Thyroid gland (tissue), 4 donors: Measurements from ENCODE around the gene KRT14. TPM values are rescaled to one million over a fixed set of nuclear protein-coding genes. Genes with fewer than 3 reads are reported as not detected.
"Not testable (repeated sequence)": the region's sequence is repeated elsewhere in the genome, so short reads cannot be mapped to it uniquely, and the experiment has no call there.

Experiments used
- DNase-seq, 2 donors: peaks; one replicate each; pipeline ENCODE4 v3.0.0-alpha.2; 2019
- H3K27ac ChIP-seq, 3 donors: fragments of 200-600 bp; sonication (generic); 1 replicate in 2 of 3; 2 replicates in 1 of 3; pipeline ENCODE4 v1.5.1; 2016 to 2019; ENCODE audit warnings: mild to moderate bottlenecking in 1 of 3, moderate library complexity in 1 of 3
- H3K27me3 ChIP-seq: fragments of 200-600 bp; sonication (generic); one replicate; pipeline ENCODE4 v1.5.1; 2019
- H3K36me3 ChIP-seq, 2 donors: fragments of 200-600 bp; sonication (generic); one replicate each; pipeline ENCODE4 v1.5.1; 2016 to 2019
- H3K4me1 ChIP-seq, 2 donors: fragments of 200-600 bp; sonication (generic); one replicate each; pipeline ENCODE4 v1.5.1; 2017 to 2019
- H3K4me3 ChIP-seq, 3 donors: fragments of 200-600 bp; sonication (generic); replicated peaks in 1 of 3; 1 replicate in 2 of 3; 2 replicates in 1 of 3; pipeline ENCODE4 v1.5.1; 2016; ENCODE audit warnings: mild to moderate bottlenecking in 1 of 3
- H3K9me3 ChIP-seq: fragments of 200-600 bp; sonication (generic); one replicate; pipeline ENCODE4 v1.5.1; 2017
- CTCF ChIP-seq, 6 experiments: fragments of 200-600 bp in 3 of 6; fragments of 450-650 bp in 3 of 6; sonication (generic) in 3 of 6; IDR thresholded peaks; one replicate each; pipeline ENCODE4 v1.5.1; 2016 to 2019; ENCODE audit warnings: antibody characterized with exemption in 6 of 6, mild to moderate bottlenecking in 2 of 6, inconsistent platforms in 1 of 6, moderate library complexity in 1 of 6
- POLR2A ChIP-seq, 2 donors: fragments of 450-650 bp; IDR thresholded peaks; one replicate each; pipeline ENCODE4 v1.6.1; 2017; ENCODE audit warnings: antibody characterized with exemption in 2 of 2, mild to moderate bottlenecking in 2 of 2, moderate library complexity in 1 of 2
- WGBS, 2 donors: methylation state at CpG; one replicate each; pipeline ENCODE4 v1.1.5; 2017; 5-methylcytosine and 5-hydroxymethylcytosine counted together
- intact Hi-C: fragments of 100-400 bp; cut with DNase I; formaldehyde crosslinking; loops from one replicate; pipeline ENCODE4 v1.15.1; 2023
- total RNA-seq, 4 donors: library from RNA; depleted of rRNA; stranded (reverse); fragments of >200 nt; gene quantifications; one replicate each; pipeline ENCODE4 v1.2.3, GENCODE V29; 2016

Gene KRT14
- total RNA-seq, 4 donors from 2014 or later = 0.22 to 12.4 TPM; not detected in 2

- Histone ChIP-seq H3K27ac (no peak overlapping the region), H3K4me1 (no peaks in the 10 kb centered on the region), H3K4me3 (no peak overlapping the region), H3K9me3 (no peaks in the 10 kb centered on the region), H3K36me3 (no peaks in the 10 kb centered on the region), H3K27me3 (no peaks in the 10 kb centered on the region)
- no peak for TF ChIP-seq POLR2A (IDR thresholded peaks at IDR 0.05)
- no peak for TF ChIP-seq CTCF (IDR thresholded peaks at IDR 0.05)
- intact Hi-C loops = no loop called here
- WGBS, 2 donors = 79 to 83% methylated on average over 10 of the region's 10 CpGs
- no peak for DNase-seq
Measured at GRCh38 chr17:41629316-41629715, 42.6 kb upstream of the KRT14 start.

- H3K27ac ChIP-seq, H3K4me1 ChIP-seq, DNase-seq, H3K36me3 ChIP-seq, H3K9me3 ChIP-seq, H3K27me3 ChIP-seq, intact Hi-C loops, H3K4me3 ChIP-seq: not testable (repeated sequence)
- WGBS, 2 donors = 87 to 89% methylated on average over 11 of the region's 11 CpGs
Measured at GRCh38 chr17:41628621-41629255, 42.0 kb upstream of the KRT14 start.

GRCh38 chr17:41628073-41628370 lies 41.3 kb upstream of the KRT14 start:
- 67% methylated on average over 1 of the region's 1 CpG; no CpG with 5 or more reads in 1 of the 2 donors for WGBS, 2 donors
- H3K27me3 ChIP-seq, H3K27ac ChIP-seq, H3K9me3 ChIP-seq, intact Hi-C loops, H3K4me3 ChIP-seq, DNase-seq, H3K36me3 ChIP-seq, H3K4me1 ChIP-seq: not testable (repeated sequence)

- TF ChIP-seq POLR2A (IDR thresholded peaks at IDR 0.05) (no peak), CTCF (IDR thresholded peaks at IDR 0.05) (no peak)
- no peaks in the 10 kb centered on the region for H3K27me3 ChIP-seq
- no peaks in the 10 kb centered on the region for H3K4me1 ChIP-seq
- H3K4me3 ChIP-seq = no peak overlapping the region
- H3K27ac ChIP-seq = no peak overlapping the region
- WGBS, 2 donors = 82 to 87% methylated on average over 21 to 23 of the region's 23 CpGs
- H3K9me3 ChIP-seq = no peaks in the 10 kb centered on the region
- DNase-seq = no peak
- intact Hi-C loops = no loop called here
- H3K36me3 ChIP-seq = no peaks in the 10 kb centered on the region
Measured at GRCh38 chr17:41627316-41628072, 40.8 kb upstream of the KRT14 start.

- H3K4me1 ChIP-seq, intact Hi-C loops, H3K4me3 ChIP-seq, H3K9me3 ChIP-seq, DNase-seq, H3K27ac ChIP-seq, H3K36me3 ChIP-seq, H3K27me3 ChIP-seq: not testable (repeated sequence)
- 88 to 95% methylated on average over 5 of the region's 5 CpGs for WGBS, 2 donors
Measured at GRCh38 chr17:41626914-41627295, 40.2 kb upstream of the KRT14 start.

- DNase-seq, H3K9me3 ChIP-seq, H3K4me1 ChIP-seq, H3K4me3 ChIP-seq, H3K27me3 ChIP-seq, intact Hi-C loops, H3K36me3 ChIP-seq, H3K27ac ChIP-seq: not testable (repeated sequence)
- WGBS, 2 donors = 86 to 88% methylated on average over 14 to 15 of the region's 17 CpGs
Measured at GRCh38 chr17:41626028-41626913, 39.6 kb upstream of the KRT14 start.

- 79 to 100% methylated on average over 2 to 15 of the region's 16 CpGs for WGBS, 2 donors
- TF ChIP-seq POLR2A (IDR thresholded peaks at IDR 0.05) (no peak), CTCF (IDR thresholded peaks at IDR 0.05) (no peak)
- Histone ChIP-seq H3K36me3 (no peaks in the 10 kb centered on the region), H3K27me3 (no peaks in the 10 kb centered on the region), H3K9me3 (no peaks in the 10 kb centered on the region), H3K4me1 (no peaks in the 10 kb centered on the region), H3K27ac (no peak overlapping the region), H3K4me3 (no peak overlapping the region)
- no peak for DNase-seq
- intact Hi-C loops = no loop called here
Measured at GRCh38 chr17:41625602-41626001, 38.9 kb upstream of the KRT14 start.
